ENCODE measurements around the gene PRDX5.
A peak's percentile ranks its signal among the peaks of the same experiment; 100 is the strongest.

The PRDX5 gene

GRCh38 chr11:64324692-64325469, 7.0 kb downstream of the PRDX5 start:
- DNase-seq (ENCODE audit: low spot score), result no peak

- no peak for DNase-seq (ENCODE audit: low spot score)
Measured at GRCh38 chr11:64327375-64327774, 9.5 kb downstream of the PRDX5 start.

- DNase-seq (ENCODE audit: low spot score), result no peak
Measured at GRCh38 chr11:64327993-64328392, 10.1 kb downstream of the PRDX5 start.

DNA sequence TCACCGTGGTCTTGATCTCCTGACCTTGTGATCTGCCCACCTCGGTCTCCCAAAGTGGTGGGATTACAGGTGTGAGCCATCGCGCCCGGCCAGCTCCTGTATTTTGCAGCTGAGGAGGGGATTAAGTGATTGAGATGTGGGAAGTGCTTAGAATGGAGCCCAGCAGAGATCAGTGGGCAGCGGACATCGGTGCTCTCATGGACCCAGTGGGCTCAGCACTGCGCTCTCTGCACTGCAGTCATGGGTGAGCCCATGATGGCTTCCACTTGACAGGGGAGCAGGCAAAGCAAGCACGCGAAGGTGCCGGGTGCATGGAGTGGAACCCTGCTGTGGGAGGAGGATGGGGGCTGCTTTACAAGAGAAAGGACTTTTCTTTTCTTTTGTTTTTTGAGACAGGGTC, 13.0 kb downstream of the PRDX5 start:
- no peak for DNase-seq (ENCODE audit: low spot score)

DNA sequence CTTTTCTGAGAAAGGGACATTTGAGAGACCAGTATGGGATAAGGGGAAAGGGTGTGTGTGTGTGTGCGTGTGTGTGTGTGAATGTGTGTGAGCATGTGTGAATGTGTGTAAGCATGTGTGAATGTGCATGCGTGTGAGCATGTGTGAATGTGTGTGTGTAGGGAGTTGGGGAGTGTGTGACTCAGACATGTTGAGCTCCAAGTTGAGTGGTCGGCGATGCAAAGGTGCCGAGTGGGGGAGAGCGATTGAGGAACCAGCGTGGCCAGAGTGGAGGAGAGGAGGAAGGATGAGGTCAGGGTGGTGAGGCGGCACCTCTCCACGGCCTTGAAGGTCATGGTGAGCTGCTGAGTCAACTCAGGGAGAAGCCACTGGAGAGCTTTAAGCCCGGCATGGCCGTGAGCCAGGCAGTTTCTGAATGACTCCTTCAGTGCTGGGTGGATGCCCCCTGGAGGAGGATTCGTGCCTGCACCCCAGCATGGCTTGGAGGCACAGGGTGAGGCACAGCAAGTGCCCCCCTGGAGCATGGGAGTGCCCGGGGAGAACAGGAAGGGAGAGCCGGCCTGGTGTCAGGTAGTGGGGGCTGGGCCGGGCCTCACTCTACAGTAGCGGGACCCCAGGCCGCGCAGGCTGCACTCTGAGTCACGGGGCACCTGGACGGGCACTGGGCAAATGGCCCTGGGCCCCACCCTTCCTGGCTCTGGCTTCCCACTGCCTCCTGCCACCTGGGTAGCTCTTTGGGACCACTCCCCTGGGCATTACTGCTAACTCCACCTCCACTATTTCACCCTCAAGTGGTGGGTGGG, 13.8 kb downstream of the PRDX5 start:
- DNase-seq (ENCODE audit: low spot score), result peak; percentile 78

- no peak for DNase-seq (ENCODE audit: low spot score)
Measured at GRCh38 chr11:64333556-64333955, 15.6 kb downstream of the PRDX5 start.

DNA sequence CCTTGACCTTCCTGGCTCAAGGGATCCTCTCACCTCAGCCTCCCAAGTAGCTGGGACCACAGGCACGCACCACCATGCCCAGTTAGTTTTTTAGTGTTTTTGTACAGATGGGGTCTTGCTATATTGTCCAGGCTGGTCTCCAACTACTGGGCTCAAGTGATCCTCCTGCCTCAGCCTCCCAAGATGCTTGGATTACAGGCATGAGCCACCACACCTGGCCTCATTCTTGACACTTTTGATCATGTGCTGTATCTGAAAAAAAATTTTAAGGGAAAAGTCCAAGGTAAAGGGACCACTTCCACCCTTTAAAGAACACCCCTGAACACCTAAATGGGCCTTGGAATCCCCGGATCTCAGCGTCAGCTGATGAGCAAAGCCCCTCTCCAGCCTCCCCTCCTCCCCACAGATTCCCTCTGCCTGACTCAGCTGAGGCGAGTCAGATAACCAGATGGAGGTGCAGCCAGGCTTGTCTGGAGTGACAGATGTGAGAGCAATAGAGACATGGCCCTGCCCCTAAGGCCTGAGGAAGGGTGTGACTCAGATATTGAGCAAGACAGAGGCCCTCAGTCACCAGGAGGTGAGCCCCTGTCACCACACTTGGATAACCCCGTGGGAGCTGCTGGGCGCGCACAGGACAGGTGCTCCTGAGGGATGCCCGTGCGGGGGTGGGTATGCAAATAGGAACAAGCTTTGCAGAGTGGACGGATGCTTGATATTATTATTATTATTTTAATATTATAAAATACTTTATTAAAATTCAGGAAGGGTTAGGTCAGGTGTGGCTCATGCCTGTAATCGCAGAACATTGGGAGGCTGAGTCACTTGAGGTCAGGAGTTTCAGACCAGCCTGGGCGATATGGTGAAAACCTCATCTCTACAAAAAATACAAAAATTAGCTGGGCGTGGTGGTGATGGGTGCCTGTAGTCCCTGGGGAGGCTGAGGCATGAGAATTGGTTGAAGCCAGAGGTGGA, 17.1 kb downstream of the PRDX5 start:
- peak; percentile 83 for DNase-seq (ENCODE audit: low spot score)

DNA sequence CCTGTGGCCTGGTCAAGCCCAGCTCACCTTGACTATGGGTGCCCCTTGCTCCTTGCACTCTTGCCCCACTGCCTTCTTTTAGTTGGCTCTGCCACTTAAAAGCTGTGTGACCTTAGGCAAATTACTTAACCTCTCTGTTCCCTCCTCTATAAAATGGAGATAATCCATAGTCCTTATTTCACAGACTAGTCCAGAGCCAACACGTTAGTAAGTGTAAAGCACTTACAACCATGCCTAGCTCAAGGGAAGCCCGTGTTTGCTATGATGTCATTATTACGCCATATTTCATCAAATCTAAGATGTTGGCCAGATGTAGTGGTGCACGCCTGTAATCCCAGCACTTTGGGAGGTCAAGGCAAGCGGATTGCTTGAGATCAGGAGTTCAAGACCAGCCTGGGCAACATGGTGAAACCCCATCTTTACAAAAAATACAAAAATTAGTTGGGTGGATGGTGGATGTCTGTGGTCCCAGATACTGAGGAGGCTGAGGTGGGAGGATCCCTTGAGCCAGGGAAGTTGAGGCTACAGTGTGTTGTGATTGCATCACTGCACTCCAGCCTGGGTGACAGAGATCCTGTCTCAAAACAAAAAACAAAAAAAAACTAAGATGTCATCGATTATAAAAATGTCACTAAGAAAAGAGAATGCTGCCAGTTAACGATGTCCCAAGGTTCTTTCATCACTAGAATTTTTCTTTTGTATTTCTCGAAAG, 19.8 kb downstream of the PRDX5 start:
- DNase-seq (ENCODE audit: low spot score), result no peak

- DNase-seq (ENCODE audit: low spot score), result no peak
Measured at GRCh38 chr11:64338716-64339115, 20.8 kb downstream of the PRDX5 start.

GRCh38 chr11:64339286-64339685, 21.4 kb downstream of the PRDX5 start:
- DNase-seq (ENCODE audit: low spot score), result no peak

DNA sequence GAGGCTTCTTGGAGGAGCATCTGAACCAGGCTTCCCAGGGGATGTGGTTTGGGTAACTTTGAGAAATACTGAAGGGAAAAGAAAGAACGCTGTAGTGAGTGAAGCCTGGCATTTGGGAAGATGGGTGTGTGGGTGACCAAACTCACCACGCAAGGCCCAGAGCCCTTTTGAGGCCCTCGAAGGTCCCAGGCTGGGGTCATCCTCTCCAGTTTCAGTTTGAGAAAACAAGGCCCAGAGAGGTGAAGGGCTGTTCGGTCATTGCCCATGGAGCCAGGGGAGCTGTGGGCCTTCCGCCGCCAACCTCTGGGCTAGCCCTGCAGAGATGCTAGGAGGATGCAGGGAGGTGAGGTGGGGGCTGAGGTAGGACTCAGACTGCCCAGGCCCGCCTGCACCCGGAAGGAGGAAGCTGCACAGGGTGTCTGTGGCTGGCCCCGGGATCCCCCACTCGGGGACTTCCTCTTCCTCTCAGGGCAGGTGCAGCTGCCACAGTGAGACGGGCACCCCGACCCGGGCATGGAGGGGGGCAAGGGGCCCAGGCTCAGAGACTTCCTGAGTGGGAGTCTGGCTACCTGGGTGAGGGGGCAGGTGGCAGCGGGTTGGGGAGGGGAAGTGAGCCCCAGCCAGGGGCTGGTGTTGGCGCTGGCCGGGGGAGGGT, 22.0 kb downstream of the PRDX5 start, which contains the start of gene CCDC88B:
TSS of gene CCDC88B (plus strand) at position 451 of the 655 bp plus-strand sequence. CDS start at position 514, 63 bp downstream.
- DNase-seq (ENCODE audit: low spot score), result no peak

GRCh38 chr11:64340671-64341335, 22.9 kb downstream of the PRDX5 start:
- no peak for DNase-seq (ENCODE audit: low spot score)

DNA sequence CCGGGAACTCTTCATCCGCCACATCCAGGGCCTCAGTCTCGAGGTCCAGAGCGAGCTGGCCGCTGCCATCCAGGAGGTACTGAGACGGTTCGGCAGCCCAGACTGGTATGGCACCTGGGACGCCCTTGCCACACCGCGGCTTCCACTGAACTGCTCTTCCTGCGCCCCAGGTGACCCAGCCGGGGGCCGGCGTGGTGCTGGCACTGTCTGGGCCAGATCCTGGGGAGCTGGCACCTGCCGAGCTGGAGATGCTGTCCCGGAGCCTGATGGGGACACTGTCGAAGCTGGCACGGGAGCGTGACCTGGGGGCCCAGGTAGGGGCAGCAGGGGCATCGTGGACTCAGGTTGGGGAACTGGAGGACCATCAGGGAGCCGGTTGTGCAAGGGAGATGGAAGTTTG, 23.5 kb downstream of the PRDX5 start:
- DNase-seq (ENCODE audit: low spot score), result no peak

GRCh38 chr11:64341851-64342791, 24.2 kb downstream of the PRDX5 start:
- peak; percentile 73 for DNase-seq (ENCODE audit: low spot score)

DNA sequence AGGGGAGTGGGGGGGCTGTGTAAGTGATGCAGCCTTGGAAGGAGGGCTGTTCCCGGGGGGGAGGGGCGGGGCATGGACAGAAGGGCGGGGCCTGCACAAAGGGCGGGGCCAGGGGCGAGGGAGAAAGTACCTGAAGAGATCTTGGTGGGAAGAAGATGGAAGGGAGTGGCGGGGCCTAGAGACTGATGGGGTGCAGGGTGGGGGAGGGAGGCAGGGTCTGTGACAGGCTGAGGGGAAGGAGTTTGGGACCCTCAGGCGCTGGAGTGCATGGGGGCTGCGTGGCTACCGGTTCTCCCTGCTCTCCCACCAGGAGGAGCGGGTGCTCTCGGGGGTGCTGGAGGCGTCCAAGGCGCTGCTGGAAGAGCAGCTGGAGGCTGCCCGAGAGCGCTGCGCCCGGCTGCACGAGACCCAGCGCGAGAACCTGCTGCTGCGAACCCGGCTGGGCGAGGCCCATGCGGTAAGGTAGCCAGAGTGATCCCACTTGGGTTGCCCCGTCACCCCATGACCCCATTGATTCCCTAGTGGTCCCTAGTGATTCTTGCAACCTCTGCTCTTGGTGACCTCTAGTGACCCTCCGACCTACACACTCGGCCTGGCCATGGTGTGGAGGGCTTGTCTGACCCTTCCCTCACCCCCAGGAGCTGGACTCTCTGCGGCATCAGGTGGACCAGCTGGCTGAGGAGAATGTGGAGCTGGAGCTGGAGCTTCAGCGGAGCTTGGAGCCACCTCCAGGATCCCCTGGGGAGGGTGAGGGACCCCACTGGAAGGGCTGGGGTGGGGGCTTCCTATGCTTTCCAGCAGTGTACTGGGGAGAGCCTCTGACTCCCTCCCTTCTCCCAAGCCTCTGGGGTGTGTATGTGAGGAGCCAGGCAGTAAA, 25.2 kb downstream of the PRDX5 start:
- no peak for DNase-seq (ENCODE audit: low spot score)

GRCh38 chr11:64343767-64344559, 26.0 kb downstream of the PRDX5 start:
- no peak for DNase-seq (ENCODE audit: low spot score)

GRCh38 chr11:64344787-64345186, 26.9 kb downstream of the PRDX5 start:
- no peak for DNase-seq (ENCODE audit: low spot score)

Measured in kidney capillary endothelial cell (primary cell).